ENCODE data around the gene SRP9. TPM values are rescaled to one million over a fixed set of nuclear protein-coding genes. Genes with fewer than 3 reads are reported as not detected.
"Not testable (repeated sequence)": the region's sequence is repeated elsewhere in the genome, so short reads cannot be mapped to it uniquely, and the experiment has no call there.

The SRP9 gene
- total RNA-seq, 2 experiments from 2014 or later: 275 to 304 TPM

DNA sequence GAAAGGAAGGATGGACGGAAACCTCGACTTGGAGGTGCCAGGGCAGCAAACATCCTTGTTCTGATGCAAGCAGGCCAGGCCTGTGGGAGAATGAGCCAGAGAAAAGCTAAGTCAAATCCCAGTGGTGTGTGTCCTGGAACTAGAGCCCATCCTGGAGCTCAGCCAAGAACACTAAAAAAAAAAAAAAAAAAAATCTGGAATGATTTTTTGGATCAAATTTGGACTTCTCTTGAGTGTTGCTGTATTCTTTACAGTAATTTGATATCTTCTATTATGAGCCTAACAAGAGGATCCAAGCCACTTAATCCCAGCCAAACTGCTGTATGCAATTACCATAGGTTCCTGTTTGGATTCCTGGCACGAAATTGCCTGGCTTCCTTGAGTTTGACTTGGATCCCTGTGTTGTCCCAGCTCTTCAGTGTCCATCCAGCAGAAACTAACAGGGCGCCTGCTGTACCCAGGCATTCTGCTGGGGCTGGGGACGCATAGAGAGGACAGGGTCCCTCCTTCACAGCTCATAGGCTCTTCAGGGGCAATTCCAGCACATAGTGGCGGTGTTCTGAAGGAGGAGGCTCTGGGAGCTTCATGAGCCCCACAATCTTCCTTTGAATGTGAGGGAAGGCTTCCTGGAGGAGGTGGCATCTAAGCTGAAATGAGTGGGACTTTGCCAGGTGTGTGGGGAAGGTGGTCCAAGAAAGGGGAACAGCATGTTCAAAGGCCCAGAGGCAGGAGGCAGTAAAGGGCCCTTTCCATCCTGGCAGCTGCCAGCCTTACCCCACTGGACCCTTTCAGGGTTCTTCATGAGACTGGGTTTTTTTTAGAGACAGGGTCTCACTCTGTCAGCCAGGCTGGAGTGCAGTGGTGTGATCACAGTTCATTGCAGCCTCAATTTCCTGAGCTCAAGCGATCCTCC is 57.0 kb downstream of the SRP9 start:
- DNase-seq: no peak
- no peak for ATAC-seq

DNA sequence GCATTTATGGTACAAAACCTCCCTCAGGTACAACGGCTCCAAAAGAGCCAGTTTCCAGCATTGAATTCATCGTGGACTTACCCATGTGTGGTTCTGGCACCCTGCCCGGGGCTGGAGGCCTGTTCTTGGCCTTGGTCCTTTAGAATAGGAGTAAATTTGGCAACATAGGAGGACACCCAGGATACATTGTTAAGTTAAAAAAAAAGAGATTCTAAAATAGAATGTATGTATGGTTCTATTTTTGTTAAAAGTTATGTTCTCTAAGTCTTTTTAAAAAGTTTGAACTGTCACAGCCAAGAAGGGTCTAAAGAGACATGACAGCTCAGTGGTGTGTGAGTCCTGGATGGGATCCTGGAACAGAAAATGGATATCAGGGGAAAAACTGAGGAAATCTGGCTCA is 58.2 kb downstream of the SRP9 start:
- no peaks in the 10 kb centered on the region for H3K36me3 Mint-ChIP-seq (ENCODE audit: low read depth)
- H3K4me1 Mint-ChIP-seq (ENCODE audit: low read depth): peaks cover 3% of the 10 kb centered on the region
- ChIA-PET CTCF (no interaction called here), POLR2A (no interaction called here)
- no peaks in the 10 kb centered on the region for H3K27me3 Mint-ChIP-seq
- H3K27ac Mint-ChIP-seq: no peak overlapping the region
- ATAC-seq: no peak
- no peaks in the 10 kb centered on the region for H3K9me3 Mint-ChIP-seq
- TF ChIP-seq, protein P1, sequence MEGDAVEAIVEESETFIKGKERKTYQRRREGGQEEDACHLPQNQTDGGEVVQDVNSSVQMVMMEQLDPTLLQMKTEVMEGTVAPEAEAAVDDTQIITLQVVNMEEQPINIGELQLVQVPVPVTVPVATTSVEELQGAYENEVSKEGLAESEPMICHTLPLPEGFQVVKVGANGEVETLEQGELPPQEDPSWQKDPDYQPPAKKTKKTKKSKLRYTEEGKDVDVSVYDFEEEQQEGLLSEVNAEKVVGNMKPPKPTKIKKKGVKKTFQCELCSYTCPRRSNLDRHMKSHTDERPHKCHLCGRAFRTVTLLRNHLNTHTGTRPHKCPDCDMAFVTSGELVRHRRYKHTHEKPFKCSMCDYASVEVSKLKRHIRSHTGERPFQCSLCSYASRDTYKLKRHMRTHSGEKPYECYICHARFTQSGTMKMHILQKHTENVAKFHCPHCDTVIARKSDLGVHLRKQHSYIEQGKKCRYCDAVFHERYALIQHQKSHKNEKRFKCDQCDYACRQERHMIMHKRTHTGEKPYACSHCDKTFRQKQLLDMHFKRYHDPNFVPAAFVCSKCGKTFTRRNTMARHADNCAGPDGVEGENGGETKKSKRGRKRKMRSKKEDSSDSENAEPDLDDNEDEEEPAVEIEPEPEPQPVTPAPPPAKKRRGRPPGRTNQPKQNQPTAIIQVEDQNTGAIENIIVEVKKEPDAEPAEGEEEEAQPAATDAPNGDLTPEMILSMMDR (IDR thresholded peaks at IDR 0.05): no peak
- no peak overlapping the region for H3K4me3 Mint-ChIP-seq
- DNase-seq: no peak
- intact Hi-C loops (cut with micrococcal nuclease): no loop called here

More for the DNA sequence above, 57.0 kb downstream of the SRP9 start:
- H3K27ac Mint-ChIP-seq: no peak overlapping the region
- TF ChIP-seq, protein P1 (IDR thresholded peaks at IDR 0.05): no peak
- CTCF ChIA-PET: interaction anchor here (1.4 kb wide), 1 partner anchor 11 kb away, joined by 4 read pairs; no protein-coding TSS in a partner anchor
- H3K9me3 Mint-ChIP-seq: no peaks in the 10 kb centered on the region
- intact Hi-C loops (cut with micrococcal nuclease): no loop called here
- H3K4me3 Mint-ChIP-seq: no peak overlapping the region
- POLR2A ChIA-PET: no interaction called here
- H3K36me3 Mint-ChIP-seq (ENCODE audit: low read depth): no peaks in the 10 kb centered on the region
- H3K4me1 Mint-ChIP-seq (ENCODE audit: low read depth): no peaks in the 10 kb centered on the region
- no peaks in the 10 kb centered on the region for H3K27me3 Mint-ChIP-seq

DNA sequence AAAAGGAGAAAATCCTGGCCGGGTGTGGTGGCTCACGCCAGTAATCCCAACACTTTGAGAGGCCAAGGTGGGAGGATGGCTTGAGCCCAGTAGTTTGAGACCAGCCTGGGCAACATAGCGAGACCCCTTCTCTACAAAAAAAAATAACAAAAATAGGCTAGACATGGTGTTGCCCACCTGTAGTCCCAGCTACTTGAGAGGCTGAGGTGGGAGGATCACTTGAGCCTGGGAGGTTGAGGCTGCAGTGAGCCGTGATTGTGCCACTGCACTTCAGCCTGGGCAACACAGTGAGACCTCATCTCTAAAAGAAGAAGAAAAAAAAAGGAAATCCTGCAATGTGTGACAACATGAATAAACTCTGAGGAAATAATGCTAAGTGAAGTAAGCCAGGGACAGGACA is 58.7 kb downstream of the SRP9 start:
- ATAC-seq; CTCF ChIA-PET; H3K4me3 Mint-ChIP-seq; POLR2A ChIA-PET; H3K9me3 Mint-ChIP-seq; intact Hi-C loops (cut with micrococcal nuclease); H3K27me3 Mint-ChIP-seq; DNase-seq; H3K27ac Mint-ChIP-seq; H3K4me1 Mint-ChIP-seq (ENCODE audit: low read depth); H3K36me3 Mint-ChIP-seq (ENCODE audit: low read depth): not testable (repeated sequence)

DNA sequence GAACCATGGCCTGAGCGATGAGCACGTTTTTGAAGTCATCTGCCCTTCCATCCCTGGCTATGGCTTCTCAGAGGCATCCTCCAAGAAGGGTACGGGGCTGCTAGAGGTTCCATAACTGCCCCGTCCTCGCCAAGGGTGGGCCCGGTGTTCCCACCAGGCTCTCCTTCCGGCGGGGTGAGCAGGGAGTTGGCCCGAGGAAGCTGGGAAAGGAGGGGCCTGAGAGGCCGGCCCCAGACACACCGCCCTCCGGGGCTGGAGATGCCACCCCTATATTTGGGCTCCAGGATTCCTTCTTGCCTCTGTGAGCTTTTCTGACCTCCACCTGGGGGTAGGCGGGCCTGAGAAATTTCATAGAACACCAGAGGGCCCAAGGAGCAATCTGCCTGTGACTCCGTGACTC is 61.2 kb downstream of the SRP9 start:
- no peak overlapping the region for H3K4me3 Mint-ChIP-seq
- POLR2A ChIA-PET: interaction anchor here (0.7 to 0.9 kb wide), 2 partner anchors 10 to 371 kb away, joined by 3 read pairs; no protein-coding TSS in a partner anchor
- CTCF ChIA-PET: no interaction called here

More for the DNA sequence above, 61.2 kb downstream of the SRP9 start:
- Mint-ChIP-seq H3K36me3 (ENCODE audit: low read depth) (no peaks in the 10 kb centered on the region), H3K4me1 (ENCODE audit: low read depth) (peaks cover 11% of the 10 kb centered on the region), H3K9me3 (no peaks in the 10 kb centered on the region), H3K27ac (no peak overlapping the region), H3K27me3 (no peaks in the 10 kb centered on the region)
- ATAC-seq (no peak), DNase-seq (no peak)
- TF ChIP-seq, protein P1 (IDR thresholded peaks at IDR 0.05): no peak
- intact Hi-C loops (cut with micrococcal nuclease): no loop called here

Other genes starting within 250 kb of the SRP9 start
- under 1 TPM; 0.51 to 0.65 TPM for gene ENAH, start 124.7 kb upstream of the SRP9 start, total RNA-seq
- gene EPHX1, start 32.3 kb downstream of the SRP9 start, total RNA-seq: 1 to 10 TPM; 2.1 to 3.6 TPM
- 10 to 100 TPM; 51.4 to 54.6 TPM for gene TMEM63A, start 104.6 kb downstream of the SRP9 start, total RNA-seq
- gene LEFTY1, start 111.3 kb downstream of the SRP9 start, total RNA-seq: under 1 TPM; 0.16 to 0.83 TPM
- 100 to 1,000 TPM; 132 to 134 TPM for gene PYCR2, start 146.4 kb downstream of the SRP9 start, total RNA-seq
- not detected for gene LEFTY2, start 163.4 kb downstream of the SRP9 start, total RNA-seq
- 10 to 100 TPM; 14.9 to 15.5 TPM for gene SDE2, start 221.5 kb downstream of the SRP9 start, total RNA-seq